HG03432 (cell line): ENCODE results near the gene P4HA2.

Experiments used
- ATAC-seq: cut with Tn5 transposase; IDR thresholded peaks from one replicate; pipeline ENCODE4 v1.9.1; 2021; ENCODE audit warnings: mild to moderate bottlenecking, moderate library complexity; ENCODE audit not compliant: unreplicated experiment

The P4HA2 gene

DNA sequence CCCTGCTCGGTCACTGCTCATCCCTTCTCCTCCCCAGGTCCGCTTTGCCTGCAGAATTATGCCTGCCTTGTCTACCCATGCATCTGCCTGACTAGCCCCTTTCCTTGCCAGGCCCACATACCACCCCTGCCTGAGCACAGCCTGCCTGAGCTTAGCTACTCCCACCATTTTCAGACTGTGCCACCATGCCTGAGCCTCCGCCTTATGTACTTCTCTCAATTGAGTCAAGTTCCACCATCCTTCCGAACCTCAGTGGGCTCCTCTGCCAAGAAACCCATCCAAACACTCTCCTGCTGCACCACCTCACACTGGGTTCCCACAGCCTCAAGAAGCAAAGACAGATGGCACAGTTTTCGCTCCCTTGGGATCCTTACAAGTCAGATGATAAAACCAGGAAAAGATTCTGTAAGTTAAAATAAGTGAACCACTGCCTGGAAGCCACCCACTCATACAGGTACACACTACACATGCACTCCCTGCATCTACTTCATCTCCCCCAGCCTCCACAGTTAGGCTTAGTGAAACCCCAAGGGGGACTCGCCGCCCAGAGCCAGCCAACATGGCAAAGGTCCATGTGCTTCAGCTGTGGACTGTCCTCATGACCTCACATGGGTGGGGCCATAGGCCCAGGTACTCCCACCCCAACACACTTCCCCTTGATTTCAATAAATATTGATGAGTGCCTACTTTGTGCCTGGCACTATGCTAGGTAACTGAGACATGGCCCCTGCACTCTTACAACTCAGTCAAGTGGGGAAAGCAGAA is 23.1 kb downstream of the P4HA2 start:
- ATAC-seq = no peak

DNA sequence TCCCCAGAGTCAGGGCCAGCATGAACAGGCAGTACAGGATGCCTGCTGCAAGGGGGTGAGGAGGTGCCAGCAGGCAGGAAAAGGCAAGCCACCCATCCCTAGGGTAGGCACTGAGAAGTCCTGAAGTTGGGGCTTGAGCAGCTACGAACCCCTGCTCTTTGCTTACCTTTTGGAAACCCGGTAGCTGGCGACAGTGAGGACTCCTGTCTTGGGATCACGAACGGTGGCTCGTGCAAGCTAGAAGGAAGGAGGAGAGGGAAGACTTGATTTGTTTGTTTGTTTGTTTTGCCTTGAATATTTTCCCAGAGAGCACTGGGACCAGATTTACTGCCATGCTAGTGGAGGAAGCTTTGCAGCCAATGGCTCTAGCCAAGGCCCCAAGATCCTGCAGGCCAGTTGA is 23.7 kb downstream of the P4HA2 start:
- no peak for ATAC-seq

GRCh38 chr5:132203464-132203818 is 24.2 kb downstream of the P4HA2 start:
- peak; percentile 33 for ATAC-seq

- no peak for ATAC-seq
Measured at GRCh38 chr5:132202711-132203463, 24.8 kb downstream of the P4HA2 start.

- no peak for ATAC-seq
Measured at GRCh38 chr5:132199116-132199680, 28.5 kb downstream of the P4HA2 start.

GRCh38 chr5:132198571-132198970 is 29.1 kb downstream of the P4HA2 start:
- no peak for ATAC-seq

GRCh38 chr5:132195727-132196126 is 31.9 kb downstream of the P4HA2 start:
- no peak for ATAC-seq

- no peak for ATAC-seq
Measured at GRCh38 chr5:132193165-132193694, 34.4 kb downstream of the P4HA2 start.

DNA sequence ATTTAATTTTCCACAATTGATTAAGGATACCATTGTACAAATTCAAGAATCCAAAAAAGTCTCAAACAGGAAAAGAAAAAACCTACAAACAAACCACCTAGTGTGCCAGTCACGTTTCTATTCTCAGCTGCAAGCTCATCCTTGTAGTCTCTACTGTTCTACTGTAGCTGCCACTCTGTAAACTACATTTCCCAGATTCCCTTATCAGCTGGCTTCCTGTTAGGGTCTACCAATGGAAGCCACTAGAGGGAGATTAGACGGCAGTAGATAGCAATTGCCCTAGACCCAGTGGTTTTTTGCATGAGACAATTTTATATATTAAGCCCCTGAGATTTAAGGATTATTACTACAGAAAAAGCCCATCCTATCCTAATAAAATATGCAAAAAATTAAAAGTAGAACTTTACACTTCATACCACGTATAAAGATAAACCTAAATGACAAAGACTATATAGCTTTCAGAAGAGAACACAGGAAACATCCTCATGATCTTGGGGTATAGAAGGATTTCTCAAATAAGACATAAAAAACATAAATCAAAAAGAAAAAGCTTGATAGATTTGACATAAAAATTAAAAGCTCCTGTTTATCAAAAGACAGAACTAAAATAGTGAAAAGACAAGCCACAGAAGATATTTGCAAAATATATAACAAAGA is 37.4 kb downstream of the P4HA2 start:
- ATAC-seq = peak; percentile 93

DNA sequence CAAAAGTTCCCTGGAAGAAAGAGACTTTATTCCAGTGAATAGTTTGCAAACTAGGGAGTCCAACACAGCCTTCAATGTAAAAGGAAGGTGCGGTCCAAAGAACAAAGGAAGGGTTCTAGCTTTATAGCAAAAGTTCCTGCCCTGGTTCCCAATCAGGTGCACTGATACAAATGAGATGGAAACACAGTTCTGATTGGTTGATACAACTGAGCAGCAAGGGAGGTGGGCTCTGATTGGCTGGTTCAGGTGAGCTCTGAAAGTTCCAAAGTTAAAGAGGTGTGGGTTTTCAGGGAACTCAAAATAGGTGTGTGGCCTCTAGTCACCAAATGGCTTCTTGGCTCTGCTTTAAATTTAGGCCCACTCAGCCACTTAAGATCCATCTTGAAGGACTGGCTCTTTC is 43.1 kb downstream of the P4HA2 start:
- no peak for ATAC-seq

DNA sequence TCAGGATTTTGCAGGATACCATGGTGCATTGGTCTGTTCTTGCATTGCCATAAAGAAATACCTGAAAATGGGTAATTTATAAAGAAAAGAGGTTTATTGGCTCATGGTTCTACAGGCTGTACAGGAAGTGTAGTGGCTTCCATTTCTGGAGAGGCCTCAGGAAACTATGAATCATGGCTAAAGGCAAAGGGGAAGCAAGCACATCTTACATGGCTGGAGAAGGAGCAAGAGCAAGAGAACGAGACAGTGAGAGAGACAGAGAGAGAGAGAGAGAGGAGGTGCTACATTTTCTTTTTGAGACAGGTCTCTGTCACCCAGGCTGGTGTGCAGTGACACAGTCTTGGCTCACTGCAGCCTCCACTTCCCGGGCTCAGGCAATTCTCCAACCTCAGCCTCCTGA is 43.9 kb downstream of the P4HA2 start:
- no peak for ATAC-seq

DNA sequence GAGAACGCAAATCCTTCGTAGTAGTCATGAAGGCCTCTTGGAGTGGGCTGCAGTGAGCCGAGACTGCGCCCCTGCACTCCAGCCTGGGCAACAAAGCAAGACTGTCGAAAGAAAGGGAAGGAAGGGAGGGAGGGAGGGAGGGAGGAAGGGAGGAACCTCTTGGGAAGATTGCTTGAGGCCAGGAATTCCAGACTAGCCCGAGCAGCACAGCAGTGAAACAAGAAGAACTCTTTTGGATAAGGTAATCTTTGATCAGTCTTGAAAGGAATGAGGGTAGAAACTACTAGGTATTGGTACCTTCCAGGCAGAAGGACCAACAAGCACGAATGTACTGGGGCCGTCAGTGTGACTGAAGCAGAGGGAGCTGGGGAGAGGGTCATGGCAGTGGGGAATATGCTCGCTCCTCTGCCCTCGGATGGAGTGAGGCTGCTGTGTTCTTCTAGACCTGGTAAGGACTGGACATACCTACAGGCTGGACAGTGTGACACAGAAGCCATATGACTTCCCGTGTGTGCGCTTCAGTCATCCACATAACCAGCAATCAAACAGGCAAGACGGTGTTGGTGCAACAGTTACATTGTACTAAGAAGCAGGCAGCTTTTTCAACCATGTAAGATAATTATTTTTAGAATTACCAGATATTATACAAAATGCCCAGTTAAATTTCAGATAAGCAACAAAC is 45.2 kb downstream of the P4HA2 start:
- ATAC-seq = no peak

GRCh38 chr5:132181011-132181629 is 46.5 kb downstream of the P4HA2 start:
- no peak for ATAC-seq

- ATAC-seq = no peak
Measured at GRCh38 chr5:132180134-132180745, 47.4 kb downstream of the P4HA2 start.

GRCh38 chr5:132179405-132179804 is 48.2 kb downstream of the P4HA2 start:
- no peak for ATAC-seq

GRCh38 chr5:132177691-132178149 is 49.9 kb downstream of the P4HA2 start:
- ATAC-seq = no peak

GRCh38 chr5:132176987-132177386 is 50.7 kb downstream of the P4HA2 start:
- ATAC-seq = peak; percentile 77

DNA sequence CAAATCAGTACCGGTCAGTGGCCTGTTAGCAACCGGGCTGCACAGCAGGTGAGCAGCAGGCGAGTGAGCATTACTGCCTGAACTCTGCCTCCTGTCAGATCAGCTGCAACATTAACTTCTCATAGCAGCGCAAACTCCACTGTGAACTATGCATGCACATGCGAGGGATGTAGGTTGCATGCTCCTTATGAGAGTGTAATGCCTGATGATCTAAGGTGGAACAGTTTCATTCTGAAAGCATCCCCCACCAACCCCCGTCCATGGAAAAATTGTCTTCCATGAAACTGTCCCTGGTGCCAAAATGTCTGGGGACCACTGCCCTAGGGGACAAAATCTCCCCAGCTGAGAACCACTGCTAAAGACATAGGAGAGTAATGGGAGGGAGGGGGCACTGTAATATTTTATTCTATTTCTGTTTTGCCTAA is 51.1 kb downstream of the P4HA2 start:
- ATAC-seq = peak; percentile 7

DNA sequence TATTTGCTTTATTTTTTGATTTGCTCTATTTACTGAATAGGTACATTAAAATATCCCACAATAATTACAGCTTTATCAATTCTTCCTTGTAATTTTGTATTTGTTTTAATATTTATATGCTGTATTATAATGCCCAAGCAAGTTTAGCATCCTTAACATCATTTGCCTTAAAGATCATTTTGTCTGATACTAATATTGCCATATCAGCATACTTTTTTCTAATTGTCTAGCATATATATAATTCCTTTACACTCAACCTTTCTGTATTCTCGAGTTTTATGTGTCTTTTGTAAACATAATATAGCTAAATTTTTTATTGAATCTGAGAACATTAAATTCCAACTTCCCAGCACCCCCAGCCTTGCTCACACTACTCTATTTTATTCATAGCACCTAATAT is 64.7 kb downstream of the P4HA2 start:
- no peak for ATAC-seq
